Pancreas (tissue), 10 donors: Measurements from ENCODE around the gene PLPP1. TPM values are rescaled to one million over a fixed set of nuclear protein-coding genes. Genes with fewer than 3 reads are reported as not detected.
A peak's percentile ranks its signal among the peaks of the same experiment; 100 is the strongest.

Experiments used
- ATAC-seq, 4 donors: fragments of 200-7000 bp; cut with Tn5 transposase; one replicate each; pipeline versions ENCODE4 v1.8.0 to v1.9.1; 2020; ENCODE audit warnings: mild to moderate bottlenecking in 4 of 4, moderate library complexity in 4 of 4
- DNase-seq, 6 donors: peaks; one replicate each; pipeline ENCODE4 v3.0.0-alpha.2; 2020
- FAIRE-seq: peaks from 2 replicates; lab custom pipeline; 2012; peaks lifted over from hg19 to GRCh38; lab: Jason Lieb, UNC
- H3K27ac ChIP-seq, 4 donors: fragments of 200-600 bp; sonication (generic); 1 replicate in 3 of 4; 2 replicates in 1 of 4; pipeline versions ENCODE4 v1.5.0 to v1.8.0; 2020
- H3K27me3 ChIP-seq, 4 donors: fragments of 200-600 bp; one replicate each; pipeline ENCODE4 v1.8.0; 2021
- H3K36me3 ChIP-seq, 3 donors: fragments of 200-600 bp; sonication (generic) in 1 of 3; one replicate each; pipeline versions ENCODE4 v1.5.0 to v1.8.0; 2020 to 2021
- H3K4me1 ChIP-seq, 3 donors: fragments of 200-600 bp; one replicate each; pipeline ENCODE4 v1.8.0; 2021
- H3K4me3 ChIP-seq, 4 donors: fragments of 200-600 bp; sonication (generic) in 2 of 4; one replicate each; pipeline versions ENCODE4 v1.5.0 to v1.8.0; 2020 to 2021
- H3K9me3 ChIP-seq, 4 donors: fragments of 200-600 bp; one replicate each; pipeline ENCODE4 v1.8.0; 2021
- CTCF ChIP-seq, 4 donors: fragments of 200-600 bp; sonication (generic) in 3 of 4; IDR thresholded peaks; one replicate each; pipeline versions ENCODE4 v1.5.0 to v1.8.0; 2021; ENCODE audit warnings: antibody characterized with exemption in 4 of 4
- WGBS, 2 donors: extraction: QIAGEN DNeasy Blood & Tissue Kit; methylation state at CpG; one replicate each; pipeline ENCODE4 v1.1.7; 2013; 5-methylcytosine and 5-hydroxymethylcytosine counted together
- intact Hi-C, 3 donors: fragments of 100-400 bp; cut with DNase I; formaldehyde crosslinking; loops; one replicate each; pipeline versions ENCODE4 v1.11.1 to v1.14.2; 2022
- polyA plus RNA-seq, 2 donors: library from polyadenylated mRNA; stranded (reverse); fragments of 200-250 nt; gene quantifications; one replicate each; pipeline ENCODE4 v1.2.3, GENCODE V29; 2013
- total RNA-seq, 6 donors: library from RNA; stranded (reverse); fragmentation: NEBNext Ultra II Directional in 4 of 6; extraction: Animal tissue kit (Norgen Biotek cat#: 25700) in 4 of 6; gene quantifications; one replicate each; pipeline versions ENCODE4 v1.2.1 to v1.2.4, GENCODE V29; 2021 to 2023
- donor health status: healthy with polysubstance abuse.
- donor health status: DM: no; HTN: no; CAD: no; lungs with moderate emphysema.
- donor health status: DM: no; HTN: no; CAD: no.
- donor health status: control.
- donor health status: control.
- donor health status: Bipolar disorder and iron deficiency.
- donor health status: DM: yes; HTN: yes; CAD: no.
- donor health status: DM: no; HTN: no; CAD: no.
- donor health status: DM: no; HTN: no; CAD: no.
- donor health status: DM: yes; HTN: yes; CAD: no.

Gene PLPP1
- total RNA-seq, result 10 to 100 TPM; 11.5 to 28.0 (median 17.1) TPM
- polyA plus RNA-seq, result 10 to 100 TPM; 23.8 to 34.9 TPM

DNA sequence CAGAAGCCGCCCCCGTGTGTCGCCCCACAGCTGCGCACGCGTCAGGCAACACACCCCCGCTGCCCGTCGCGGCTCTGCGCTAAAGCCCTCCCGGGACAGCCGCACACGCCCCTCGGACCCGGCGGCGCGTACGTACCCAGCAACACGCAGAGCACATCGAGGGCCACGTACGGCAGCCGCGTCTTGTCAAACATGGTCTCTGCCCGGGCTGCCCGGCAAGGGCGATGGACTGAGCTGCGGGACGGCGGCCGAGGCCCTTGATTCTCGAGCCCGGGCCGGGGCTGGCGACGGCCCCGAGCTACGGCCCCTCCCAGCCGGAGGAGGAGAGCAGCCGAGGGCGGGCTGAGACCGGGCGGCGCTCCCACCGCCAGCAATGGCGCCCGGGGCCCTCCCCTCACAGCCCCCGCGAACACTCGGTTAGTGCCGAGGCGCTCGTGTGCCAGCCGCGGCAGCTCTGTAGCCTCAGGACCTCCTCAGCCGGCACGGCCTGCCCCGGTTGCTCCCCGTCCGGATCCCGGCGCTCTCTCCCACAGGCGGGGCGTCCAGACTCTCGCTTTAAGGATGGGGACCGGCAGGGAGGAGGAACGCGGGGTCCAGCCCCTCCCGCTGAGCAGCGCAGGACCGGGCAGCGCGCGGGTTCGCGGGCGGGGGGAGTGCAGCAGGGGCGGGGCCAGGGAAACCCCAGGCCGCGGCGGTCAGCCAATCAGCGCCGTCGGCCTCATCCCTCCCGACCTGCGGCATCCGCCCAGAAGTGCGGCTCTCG lies at the start of gene PLPP1:
Gene PLPP1, minus strand, starts transcription at position 529 of the 763 bp plus-strand sequence. Its CDS starts 335 bp downstream, at position 194.
- Histone ChIP-seq H3K9me3 (no peaks in the 10 kb centered on the region), H3K27me3 (no peaks in the 10 kb centered on the region), H3K4me1 (peaks cover 3 to 18% (median 12%) of the 10 kb centered on the region in 3 donors), H3K27ac (peak within 1 kb of the TSS; percentile 78 to 93 (median 90)), H3K36me3 (no peaks in the 10 kb centered on the region), H3K4me3 (peak within 1 kb of the TSS; percentile 64 to 81 (median 74))
- TF ChIP-seq CTCF (IDR thresholded peaks at IDR 0.05), result no peak
- ATAC-seq (peak; percentile 92 to 98 (median 94)), FAIRE-seq (no peak), DNase-seq (peak; percentile 89 to 94 (median 92))
- WGBS, 2 donors, result 0 to 2% methylated on average over 51 to 91 of the region's 91 CpGs
- intact Hi-C loops, result no loop called here

GRCh38 chr5:55583578-55583977 lies 48.8 kb upstream of the PLPP1 start:
- intact Hi-C loops, result no loop called here
- Histone ChIP-seq H3K4me3 (no peak overlapping the region), H3K27me3 (no peaks in the 10 kb centered on the region), H3K36me3 (no peaks in the 10 kb centered on the region), H3K27ac (no peak overlapping the region), H3K9me3 (no peaks in the 10 kb centered on the region), H3K4me1 (peaks cover 0 to 6% (median 0%) of the 10 kb centered on the region in 3 donors)
- no peak for TF ChIP-seq CTCF (IDR thresholded peaks at IDR 0.05)
- no peak for ATAC-seq
- FAIRE-seq, result no peak
- no peak for DNase-seq
- WGBS, 2 donors, result 86 to 91% methylated on average over 9 of the region's 9 CpGs

- Histone ChIP-seq H3K27ac (no peak overlapping the region), H3K9me3 (no peaks in the 10 kb centered on the region), H3K27me3 (no peaks in the 10 kb centered on the region), H3K4me1 (peaks cover 0 to 7% (median 7%) of the 10 kb centered on the region in 3 donors), H3K36me3 (no peaks in the 10 kb centered on the region), H3K4me3 (no peak overlapping the region)
- WGBS, 2 donors, result 43 to 63% methylated on average over 2 of the region's 2 CpGs
- intact Hi-C loops, result no loop called here
- FAIRE-seq (no peak), ATAC-seq (no peak), DNase-seq (no peak)
- TF ChIP-seq CTCF (IDR thresholded peaks at IDR 0.05), result no peak
Measured at GRCh38 chr5:55582256-55582655, 47.5 kb upstream of the PLPP1 start.

GRCh38 chr5:55580042-55580441 lies 45.3 kb upstream of the PLPP1 start:
- ATAC-seq, result no peak

More at GRCh38 chr5:55580042-55580441, 45.3 kb upstream of the PLPP1 start:
- Histone ChIP-seq H3K9me3 (no peaks in the 10 kb centered on the region), H3K27ac (no peak overlapping the region), H3K4me1 (peaks cover 0 to 16% (median 14%) of the 10 kb centered on the region in 3 donors), H3K4me3 (no peak overlapping the region), H3K27me3 (no peaks in the 10 kb centered on the region), H3K36me3 (no peaks in the 10 kb centered on the region)
- WGBS, 2 donors, result 86 to 94% methylated on average over 6 of the region's 6 CpGs
- no peak for TF ChIP-seq CTCF (IDR thresholded peaks at IDR 0.05)
- intact Hi-C loops, result no loop called here
- no peak for DNase-seq
- FAIRE-seq, result no peak
